WI38 (cell line): ENCODE data around the gene AFMID.

Experiments used
- H3K4me3 ChIP-seq: 2 replicates; pipeline ENCODE4 v1.5.1; 2011; ENCODE audit warnings: low read depth, mild to moderate bottlenecking, control low read depth, low read length
- TF ChIP-seq, protein P1 (sequence below): IDR thresholded peaks from 2 replicates; pipeline ENCODE4 v1.5.1; 2012; ENCODE audit warnings: low read depth, mild to moderate bottlenecking, control low read depth, low read length

Gene AFMID

DNA sequence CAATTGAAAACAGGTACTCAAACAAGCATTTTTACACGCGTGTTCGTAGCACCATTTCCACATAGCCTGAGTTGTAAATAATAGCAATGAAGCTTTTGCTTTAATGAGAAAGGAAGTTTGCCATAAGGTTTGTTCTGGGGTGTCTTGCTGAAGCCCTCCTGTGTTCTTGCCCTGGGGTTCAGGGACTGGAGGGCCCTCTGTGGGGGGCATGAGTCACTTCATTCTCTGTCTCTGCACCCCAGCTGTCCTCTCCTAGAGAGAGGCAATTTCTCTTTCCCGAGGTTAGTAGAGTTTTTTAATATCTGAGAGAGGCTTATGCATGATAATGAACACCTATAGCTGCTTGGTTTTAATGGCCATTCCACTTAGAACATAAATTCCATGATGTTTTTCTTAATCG lies 9.6 kb downstream of the AFMID start:
- TF ChIP-seq, protein P1, sequence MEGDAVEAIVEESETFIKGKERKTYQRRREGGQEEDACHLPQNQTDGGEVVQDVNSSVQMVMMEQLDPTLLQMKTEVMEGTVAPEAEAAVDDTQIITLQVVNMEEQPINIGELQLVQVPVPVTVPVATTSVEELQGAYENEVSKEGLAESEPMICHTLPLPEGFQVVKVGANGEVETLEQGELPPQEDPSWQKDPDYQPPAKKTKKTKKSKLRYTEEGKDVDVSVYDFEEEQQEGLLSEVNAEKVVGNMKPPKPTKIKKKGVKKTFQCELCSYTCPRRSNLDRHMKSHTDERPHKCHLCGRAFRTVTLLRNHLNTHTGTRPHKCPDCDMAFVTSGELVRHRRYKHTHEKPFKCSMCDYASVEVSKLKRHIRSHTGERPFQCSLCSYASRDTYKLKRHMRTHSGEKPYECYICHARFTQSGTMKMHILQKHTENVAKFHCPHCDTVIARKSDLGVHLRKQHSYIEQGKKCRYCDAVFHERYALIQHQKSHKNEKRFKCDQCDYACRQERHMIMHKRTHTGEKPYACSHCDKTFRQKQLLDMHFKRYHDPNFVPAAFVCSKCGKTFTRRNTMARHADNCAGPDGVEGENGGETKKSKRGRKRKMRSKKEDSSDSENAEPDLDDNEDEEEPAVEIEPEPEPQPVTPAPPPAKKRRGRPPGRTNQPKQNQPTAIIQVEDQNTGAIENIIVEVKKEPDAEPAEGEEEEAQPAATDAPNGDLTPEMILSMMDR: no peak
- no peak overlapping the region for H3K4me3 ChIP-seq

DNA sequence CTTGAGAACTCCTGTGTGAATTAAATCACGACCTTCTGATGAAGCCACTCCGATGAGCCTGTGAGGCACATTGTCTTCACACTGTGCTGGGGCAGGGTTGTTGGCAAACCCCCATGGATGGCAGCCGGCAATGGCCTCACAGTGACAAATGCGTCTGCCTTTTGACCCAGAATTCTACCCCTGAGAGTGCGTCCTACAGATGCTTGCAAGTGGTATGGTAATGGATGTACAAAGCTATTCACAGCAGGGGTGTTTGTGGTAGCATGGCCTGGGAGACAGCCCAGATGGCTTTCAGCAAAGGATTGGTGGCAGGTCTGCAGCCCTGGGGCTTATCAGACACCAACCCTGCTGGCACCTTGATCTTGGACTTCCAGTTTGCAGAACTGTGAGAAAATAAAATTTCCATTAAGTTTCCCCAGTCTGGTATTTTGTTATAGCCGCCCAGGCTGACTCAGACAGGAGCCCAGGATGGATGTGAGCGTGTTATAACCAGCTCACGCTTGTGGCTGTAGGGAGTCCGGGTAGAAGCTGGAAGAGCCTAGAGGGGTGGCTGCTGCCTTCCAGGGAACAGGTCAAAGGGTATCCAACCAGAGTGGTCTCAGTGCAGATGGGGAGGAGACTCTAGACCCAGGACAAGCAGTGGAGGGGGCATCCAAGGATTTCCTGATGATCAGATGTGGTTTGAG lies 10.1 kb downstream of the AFMID start:
- TF ChIP-seq, protein P1: no peak
- H3K4me3 ChIP-seq: no peak overlapping the region

DNA sequence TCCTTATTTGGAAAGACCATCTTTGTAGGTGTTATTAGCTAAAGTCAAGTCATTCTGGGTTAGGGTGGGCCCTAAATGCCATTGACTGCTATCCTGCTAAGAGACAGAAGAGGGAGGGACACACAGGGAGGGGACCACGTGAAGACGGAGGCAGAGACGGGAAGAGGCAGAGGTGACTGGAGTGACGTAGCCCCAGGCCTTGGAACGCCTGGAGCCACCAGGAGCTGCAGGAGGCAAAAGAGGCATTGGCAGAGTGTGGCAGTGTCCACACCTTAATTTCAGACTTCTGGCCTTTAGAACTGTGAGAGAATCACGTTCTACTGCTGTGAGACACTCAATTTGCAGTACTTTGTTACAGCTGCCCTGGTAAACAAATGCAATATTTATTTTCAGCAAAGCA lies 13.3 kb downstream of the AFMID start:
- TF ChIP-seq, protein P1: no peak
- no peak overlapping the region for H3K4me3 ChIP-seq

DNA sequence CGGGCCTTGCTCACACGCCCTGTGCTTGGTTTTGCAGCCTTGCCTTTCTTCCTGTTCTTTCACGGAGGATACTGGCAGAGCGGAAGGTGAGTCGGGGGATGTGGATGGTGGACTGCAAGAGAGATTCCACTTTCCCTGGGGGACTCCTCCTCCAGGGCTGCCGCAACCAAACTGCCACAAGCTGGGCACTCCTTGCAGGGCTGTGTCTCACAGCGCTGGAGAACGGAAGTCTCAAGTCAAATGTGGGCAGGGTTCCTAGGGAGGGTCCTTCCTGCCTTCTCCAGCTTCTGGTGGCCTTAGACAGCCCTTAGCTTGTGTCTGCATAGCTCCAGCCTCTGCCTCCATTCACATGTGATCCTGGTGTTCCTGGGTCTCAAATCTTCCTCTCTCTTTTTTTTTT lies 15.5 kb downstream of the AFMID start:
- H3K4me3 ChIP-seq: no peak overlapping the region
- TF ChIP-seq, protein P1: no peak

DNA sequence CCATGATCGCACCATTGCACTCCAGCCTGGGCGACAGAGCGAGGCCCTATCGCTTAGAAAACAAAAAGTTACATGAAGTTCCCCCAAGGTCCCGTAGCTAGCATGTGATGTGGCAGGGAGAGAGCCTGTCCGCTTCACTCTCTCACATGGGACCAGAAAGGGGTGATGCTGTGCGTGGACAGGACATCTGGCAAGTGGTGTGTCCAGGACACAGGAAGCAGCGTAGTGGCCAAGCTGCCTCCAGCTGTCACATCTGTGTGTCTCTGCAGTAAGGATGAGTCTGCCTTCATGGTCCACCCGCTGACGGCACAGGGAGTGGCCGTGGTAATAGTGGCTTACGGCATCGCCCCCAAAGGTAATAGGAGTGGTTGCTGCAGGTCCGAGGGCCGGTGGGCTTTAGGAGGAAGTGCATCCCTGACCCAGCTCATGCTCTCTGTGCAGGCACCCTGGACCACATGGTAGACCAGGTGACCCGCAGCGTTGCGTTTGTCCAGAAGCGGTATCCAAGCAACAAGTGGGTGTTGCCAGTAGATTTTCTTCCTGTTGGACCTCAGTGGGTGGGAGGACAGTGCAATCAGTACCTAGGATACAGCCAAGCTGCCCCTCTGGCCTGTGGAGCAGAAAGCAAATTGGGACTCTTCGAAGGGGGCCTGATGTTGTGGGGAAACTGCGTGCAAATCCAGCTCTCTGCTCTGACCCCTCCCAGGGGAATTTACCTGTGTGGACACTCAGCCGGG lies 17.4 kb downstream of the AFMID start:
- no peak overlapping the region for H3K4me3 ChIP-seq
- TF ChIP-seq, protein P1: no peak

DNA sequence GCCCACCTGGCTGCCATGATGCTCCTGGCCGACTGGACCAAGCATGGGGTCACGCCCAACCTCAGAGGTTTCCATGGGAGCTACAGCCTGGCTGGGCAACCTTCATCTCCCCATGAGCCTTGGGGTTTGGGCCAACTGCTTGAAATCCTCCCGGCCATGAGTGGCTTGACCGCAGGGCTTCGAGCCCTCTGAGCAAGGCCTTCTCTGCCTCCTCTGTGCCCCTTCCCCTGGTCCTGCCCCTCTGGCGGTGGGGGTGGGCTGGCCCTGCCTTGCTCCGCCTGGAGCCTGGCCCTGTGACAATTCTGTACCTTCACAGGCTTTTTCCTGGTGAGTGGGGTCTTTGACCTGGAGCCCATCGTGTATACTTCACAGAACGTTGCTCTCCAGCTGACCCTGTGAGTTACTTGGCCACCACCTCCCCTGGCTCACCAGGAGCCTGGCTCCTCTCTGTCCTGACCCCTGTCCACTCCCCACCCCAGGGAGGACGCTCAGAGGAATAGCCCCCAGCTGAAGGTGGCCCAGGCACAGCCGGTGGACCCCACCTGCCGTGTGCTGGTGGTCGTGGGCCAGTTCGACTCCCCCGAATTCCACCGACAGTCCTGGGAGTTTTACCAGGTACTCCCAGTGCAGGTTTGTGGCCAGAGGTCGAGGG lies 18.1 kb downstream of the AFMID start:
- TF ChIP-seq, protein P1: no peak
- no peak overlapping the region for H3K4me3 ChIP-seq

DNA sequence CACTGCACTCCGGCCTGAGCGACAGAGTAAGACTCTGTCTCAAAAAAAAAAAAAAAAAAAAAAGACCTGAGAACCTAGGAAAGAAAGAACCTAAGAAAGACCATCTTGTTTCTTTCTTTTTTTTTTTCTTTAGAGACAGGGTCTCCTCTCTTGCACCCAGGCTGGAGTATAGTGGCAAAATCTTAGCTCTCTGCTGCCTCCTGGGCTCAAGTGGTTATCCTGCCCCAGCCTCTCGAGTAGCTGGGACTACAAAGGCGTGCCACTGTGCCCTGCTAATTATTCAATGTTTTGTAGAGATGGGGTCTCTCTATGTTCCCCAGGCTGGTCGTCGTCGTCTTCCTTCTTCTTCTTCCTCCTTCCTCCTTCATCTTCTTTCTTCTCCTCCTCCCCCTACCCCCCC lies 19.1 kb downstream of the AFMID start:
- TF ChIP-seq, protein P1: no peak
- H3K4me3 ChIP-seq: no peak overlapping the region
